ENCODE data around the gene EXOC6B.

- no peak for TF ChIP-seq EZH2 (optimal IDR thresholded peaks at IDR 0.05; ENCODE audit: low read depth, low read length)
- TF ChIP-seq CTCF (IDR thresholded peaks at IDR 0.05; ENCODE audit: low read length), result no peak
- no peak for TF ChIP-seq EZH2phosphoT487 (IDR thresholded peaks at IDR 0.05; ENCODE audit: low read length)
Observed at GRCh38 chr2:72141032-72141645, 684.7 kb downstream of the EXOC6B start.

Measured in MM.1S (cell line).